Chondrocyte (in vitro differentiated cells): ENCODE results near the gene CTNNA2. TPM values are rescaled to one million over a fixed set of nuclear protein-coding genes. Genes with fewer than 3 reads are reported as not detected.

ENCODE experiments used
- DNase-seq: peaks from one replicate; pipeline ENCODE4 v3.0.0; 2021; ENCODE audit warnings: mixed read lengths, low spot score
- H3K27ac Mint-ChIP-seq: one replicate; pipeline ENCODE4 v1.8.0; 2021; ENCODE audit warnings: mild to moderate bottlenecking, moderate library complexity, mixed read lengths; ENCODE audit not compliant: unreplicated experiment
- H3K27me3 Mint-ChIP-seq: 2 replicates; pipeline ENCODE4 v1.8.0; 2021; ENCODE audit warnings: low read depth, mixed read lengths
- H3K36me3 Mint-ChIP-seq: 2 replicates; pipeline ENCODE4 v1.8.0; 2021; ENCODE audit warnings: low read depth, mixed read lengths
- H3K4me1 Mint-ChIP-seq: 2 replicates; pipeline ENCODE4 v1.8.0; 2021; ENCODE audit warnings: low read depth, mild to moderate bottlenecking, mixed read lengths
- H3K4me3 Mint-ChIP-seq: one replicate; pipeline ENCODE4 v1.8.0; 2021; ENCODE audit warnings: mild to moderate bottlenecking, moderate library complexity, mixed read lengths; ENCODE audit not compliant: unreplicated experiment
- H3K9me3 Mint-ChIP-seq: 2 replicates; pipeline ENCODE4 v1.8.0; 2021; ENCODE audit warnings: low read depth, mixed read lengths
- total RNA-seq: library from RNA; stranded (reverse); gene quantifications from 3 replicates; pipeline ENCODE4 v1.2.1, GENCODE V29; 2021
- TF ChIP-seq, protein P1 (sequence below): fragments of 200-600 bp; sonication (generic); IDR thresholded peaks from 2 replicates; pipeline ENCODE4 v1.5.0; 2021; ENCODE audit warnings: antibody characterized with exemption, mild to moderate bottlenecking, moderate library complexity

The CTNNA2 gene
- total RNA-seq, 1 donor from 2014 or later: not detected

DNA sequence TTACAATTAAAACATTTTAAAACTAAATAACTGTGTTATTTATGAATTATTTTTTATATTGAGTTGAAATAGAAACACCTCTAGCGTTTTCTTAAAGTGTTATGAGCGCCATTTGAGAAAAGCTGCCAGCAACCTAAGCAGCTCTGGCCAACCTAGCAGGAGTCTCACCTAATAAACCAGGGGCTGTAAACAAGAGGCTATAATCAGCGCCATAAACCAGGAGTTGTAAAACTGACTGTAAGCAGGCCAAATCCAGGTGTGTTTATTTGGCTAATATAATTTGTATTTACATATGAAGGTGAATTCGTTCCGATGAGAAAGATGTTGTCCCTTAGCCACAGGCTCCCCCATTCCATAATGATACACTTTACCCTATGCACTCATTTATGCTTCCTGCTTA lies 757.0 kb downstream of the CTNNA2 start:
- no peaks in the 10 kb centered on the region for H3K4me1 Mint-ChIP-seq
- no peaks in the 10 kb centered on the region for H3K9me3 Mint-ChIP-seq
- no peak overlapping the region for H3K27ac Mint-ChIP-seq
- no peaks in the 10 kb centered on the region for H3K36me3 Mint-ChIP-seq
- H3K4me3 Mint-ChIP-seq: no peak overlapping the region
- TF ChIP-seq, protein P1, sequence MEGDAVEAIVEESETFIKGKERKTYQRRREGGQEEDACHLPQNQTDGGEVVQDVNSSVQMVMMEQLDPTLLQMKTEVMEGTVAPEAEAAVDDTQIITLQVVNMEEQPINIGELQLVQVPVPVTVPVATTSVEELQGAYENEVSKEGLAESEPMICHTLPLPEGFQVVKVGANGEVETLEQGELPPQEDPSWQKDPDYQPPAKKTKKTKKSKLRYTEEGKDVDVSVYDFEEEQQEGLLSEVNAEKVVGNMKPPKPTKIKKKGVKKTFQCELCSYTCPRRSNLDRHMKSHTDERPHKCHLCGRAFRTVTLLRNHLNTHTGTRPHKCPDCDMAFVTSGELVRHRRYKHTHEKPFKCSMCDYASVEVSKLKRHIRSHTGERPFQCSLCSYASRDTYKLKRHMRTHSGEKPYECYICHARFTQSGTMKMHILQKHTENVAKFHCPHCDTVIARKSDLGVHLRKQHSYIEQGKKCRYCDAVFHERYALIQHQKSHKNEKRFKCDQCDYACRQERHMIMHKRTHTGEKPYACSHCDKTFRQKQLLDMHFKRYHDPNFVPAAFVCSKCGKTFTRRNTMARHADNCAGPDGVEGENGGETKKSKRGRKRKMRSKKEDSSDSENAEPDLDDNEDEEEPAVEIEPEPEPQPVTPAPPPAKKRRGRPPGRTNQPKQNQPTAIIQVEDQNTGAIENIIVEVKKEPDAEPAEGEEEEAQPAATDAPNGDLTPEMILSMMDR: no peak
- no peak for DNase-seq
- H3K27me3 Mint-ChIP-seq: peaks cover 5% of the 10 kb centered on the region

DNA sequence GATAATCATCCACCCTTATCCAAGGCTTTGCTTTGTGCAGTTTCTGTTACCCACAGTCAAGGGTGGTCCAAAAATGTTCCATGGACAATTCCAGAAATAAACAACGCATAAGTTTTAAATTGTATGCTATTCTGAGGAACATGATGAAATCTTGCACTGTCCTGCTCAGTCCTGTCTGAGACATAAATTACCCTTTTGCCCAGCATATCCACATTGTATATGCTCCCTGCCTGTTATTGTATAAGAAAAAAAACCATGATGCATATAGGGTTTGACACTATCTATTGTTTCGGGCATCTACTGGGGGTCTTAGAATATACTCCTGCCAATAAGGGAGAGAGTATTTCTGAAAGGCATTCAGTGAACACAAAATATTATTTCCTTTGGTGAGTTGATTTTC lies 767.7 kb downstream of the CTNNA2 start:
- Mint-ChIP-seq H3K4me3 (no peak overlapping the region), H3K4me1 (no peaks in the 10 kb centered on the region), H3K36me3 (no peaks in the 10 kb centered on the region), H3K27ac (no peak overlapping the region), H3K9me3 (peaks cover 10% of the 10 kb centered on the region), H3K27me3 (no peaks in the 10 kb centered on the region)
- TF ChIP-seq, protein P1: no peak
- no peak for DNase-seq

DNA sequence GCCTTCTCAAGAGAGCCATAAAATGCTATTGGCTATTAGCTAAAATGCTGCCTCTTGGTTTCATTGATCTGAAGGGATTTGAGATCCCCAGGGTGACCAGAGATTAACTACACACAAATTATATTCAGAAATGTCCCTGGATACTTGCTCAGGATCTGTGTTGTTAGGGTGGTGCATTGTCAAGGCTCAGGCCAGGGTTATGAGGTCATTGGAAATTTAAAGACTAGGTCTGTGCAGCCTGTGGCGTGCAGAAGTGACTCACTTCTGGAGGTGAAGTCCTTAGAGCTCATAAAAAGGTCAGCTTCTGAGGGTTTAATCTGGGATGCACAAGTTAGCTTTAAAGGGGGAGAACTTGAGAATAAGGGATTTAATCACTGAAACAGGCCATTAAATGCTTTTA lies 768.2 kb downstream of the CTNNA2 start:
- H3K27ac Mint-ChIP-seq: no peak overlapping the region
- no peaks in the 10 kb centered on the region for H3K4me1 Mint-ChIP-seq
- TF ChIP-seq, protein P1: no peak

DNA sequence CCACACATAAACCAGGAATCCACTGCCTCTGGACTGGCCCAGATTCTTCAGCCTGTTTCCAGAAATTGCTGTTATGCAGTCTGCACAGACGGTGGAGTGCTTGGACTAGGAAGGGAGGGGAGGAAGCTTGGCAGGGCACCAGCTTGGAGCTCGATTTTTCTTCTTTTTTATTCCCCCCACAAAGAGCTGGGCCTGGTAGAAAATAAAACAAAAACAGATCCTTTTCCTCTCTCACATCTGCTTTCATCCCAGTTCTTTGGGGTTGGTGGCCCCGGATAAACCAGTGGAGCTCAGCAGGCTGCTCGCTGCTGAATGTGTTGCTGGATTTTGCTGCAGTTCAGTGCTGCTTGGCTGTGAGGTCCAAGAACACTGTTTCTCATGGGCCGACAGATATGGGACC lies 775.7 kb downstream of the CTNNA2 start:
- no peak for DNase-seq
- TF ChIP-seq, protein P1: no peak
- H3K27ac Mint-ChIP-seq: no peak overlapping the region
- H3K9me3 Mint-ChIP-seq: no peaks in the 10 kb centered on the region
- no peaks in the 10 kb centered on the region for H3K36me3 Mint-ChIP-seq
- no peak overlapping the region for H3K4me3 Mint-ChIP-seq
- peaks cover 14% of the 10 kb centered on the region for H3K27me3 Mint-ChIP-seq
- no peaks in the 10 kb centered on the region for H3K4me1 Mint-ChIP-seq

More for the DNA sequence above, 768.2 kb downstream of the CTNNA2 start:
- peaks cover 10% of the 10 kb centered on the region for H3K9me3 Mint-ChIP-seq
- no peak overlapping the region for H3K4me3 Mint-ChIP-seq
- no peaks in the 10 kb centered on the region for H3K36me3 Mint-ChIP-seq
- no peak for DNase-seq
- H3K27me3 Mint-ChIP-seq: no peaks in the 10 kb centered on the region

DNA sequence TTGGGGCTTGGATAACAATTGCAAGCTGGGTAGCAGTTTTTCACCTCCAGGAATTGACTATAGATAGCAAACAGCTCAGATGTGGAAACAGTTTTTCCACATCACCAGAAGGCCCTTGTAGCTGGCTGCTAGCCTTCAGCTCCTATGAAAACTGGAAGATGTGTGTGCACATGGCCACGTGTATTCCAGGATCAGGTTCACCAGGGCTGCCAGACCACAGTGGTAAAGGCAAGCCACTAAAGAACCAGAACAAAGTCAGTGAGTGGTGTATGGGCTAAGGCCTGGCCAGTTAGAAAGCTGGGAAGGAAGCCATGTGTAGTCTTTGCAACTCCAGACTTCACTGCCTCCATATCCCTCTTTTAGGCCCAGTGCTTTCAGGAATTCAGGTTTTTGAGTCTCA lies 778.8 kb downstream of the CTNNA2 start:
- DNase-seq: no peak
- Mint-ChIP-seq H3K36me3 (no peaks in the 10 kb centered on the region), H3K27ac (no peak overlapping the region), H3K27me3 (peaks cover 16% of the 10 kb centered on the region), H3K4me3 (no peak overlapping the region), H3K4me1 (no peaks in the 10 kb centered on the region), H3K9me3 (no peaks in the 10 kb centered on the region)
- TF ChIP-seq, protein P1: no peak
